ENCODE data around the gene SLC41A3. TPM values are rescaled to one million over a fixed set of nuclear protein-coding genes. Genes with fewer than 3 reads are reported as not detected.

The SLC41A3 gene
- total RNA-seq, 1 experiment from 2014 or later, result 35.5 TPM

DNA sequence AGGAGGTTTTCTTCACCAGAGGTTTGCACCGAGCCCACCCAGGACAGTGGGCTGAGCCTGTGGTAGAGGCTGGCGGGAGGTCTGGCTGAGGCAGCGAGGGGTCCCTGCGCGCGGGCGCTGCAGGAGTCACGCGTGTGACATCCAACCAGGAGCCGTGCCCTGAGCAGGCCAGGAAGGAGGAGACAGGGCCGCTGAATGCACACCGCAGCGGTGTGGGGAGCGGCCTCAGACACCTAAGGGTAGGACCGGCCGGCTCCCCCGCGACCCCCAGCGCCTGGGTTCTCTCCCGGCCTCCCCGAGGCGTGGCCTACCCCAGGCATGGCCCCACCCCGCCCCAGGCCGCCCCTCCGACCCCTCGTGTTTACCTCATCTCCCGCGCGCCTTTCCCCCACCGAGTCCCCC, 412 bp downstream of the SLC41A3 start:
- Mint-ChIP-seq H3K9me3 (peaks cover 33 to 34% of the 10 kb centered on the region in 2 experiments), H3K36me3 (ENCODE audit: insufficient read depth in 1 of 3, low read depth in 3 of 3) (peaks cover 3 to 43% (median 16%) of the 10 kb centered on the region in 3 experiments; a peak in 6 of 7 replicates), H3K27ac (no peak overlapping the region), H3K4me1 (peaks cover 9 to 21% of the 10 kb centered on the region in 2 experiments), H3K4me3 (peak overlapping the region; percentile 71 to 89), H3K27me3 (ENCODE audit: low read depth) (no peaks in the 10 kb centered on the region)
- Histone ChIP-seq H4K5ac (ENCODE audit: insufficient read length, low read depth, low read length) (no peak overlapping the region), H3K79me2 (ENCODE audit: insufficient read depth, low read length) (no peaks in the 10 kb centered on the region), H3K4me1 (ENCODE audit: insufficient read depth, low read length) (no peaks in the 10 kb centered on the region), H3K18ac (ENCODE audit: insufficient read length, low read depth, low read length) (peak overlapping the region; percentile 65), H2BK15ac (ENCODE audit: low read depth, low read length) (no peak overlapping the region), H2BK12ac (ENCODE audit: insufficient read length, low read depth, low read length) (no peak overlapping the region), H3K56ac (ENCODE audit: insufficient read length, low read depth, low read length) (no peak overlapping the region), H2AK5ac (ENCODE audit: insufficient read length, low read length) (no peak overlapping the region), H3K27ac (ENCODE audit: insufficient read length, low read depth, low read length) (no peak overlapping the region), H3K27me3 (ENCODE audit: insufficient read depth, low read length) (no peaks in the 10 kb centered on the region), H2BK120ac (ENCODE audit: low read depth, low read length, poor library complexity, severe bottlenecking) (no peak overlapping the region), H2BK20ac (ENCODE audit: low read depth, low read length, poor library complexity, severe bottlenecking) (no peak overlapping the region), H3T11ph (ENCODE audit: low read length) (no peak overlapping the region), H2AFZ (ENCODE audit: low read length) (no peak overlapping the region), H3K23ac (ENCODE audit: insufficient read length, low read depth, low read length) (no peak overlapping the region), H3K79me1 (ENCODE audit: insufficient read depth, low read depth, low read length, poor library complexity, severe bottlenecking) (no peaks in the 10 kb centered on the region), H3K9me3 (ENCODE audit: control insufficient read depth, low read depth, low read length) (no peaks in the 10 kb centered on the region), H3K9ac (ENCODE audit: extremely low read depth, insufficient read length, low read length) (peak overlapping the region; percentile 25), H4K8ac (replicated peaks; ENCODE audit: insufficient read length, low read depth, low read length) (no peak overlapping the region), H3K14ac (ENCODE audit: insufficient read depth, low read length) (no peak overlapping the region), H3K23me2 (ENCODE audit: insufficient read length, low read depth, low read length, poor library complexity, severe bottlenecking) (peaks cover 3% of the 10 kb centered on the region), H2BK5ac (ENCODE audit: insufficient read length, low read length) (no peak overlapping the region), H4K91ac (ENCODE audit: insufficient read length, low read depth, low read length) (no peak overlapping the region), H3K4me2 (ENCODE audit: insufficient read depth, insufficient read length, low read length) (peak overlapping the region; percentile 81), H3K4ac (ENCODE audit: low read depth, low read length) (no peak overlapping the region), H4K20me1 (ENCODE audit: control insufficient read depth, insufficient read depth, insufficient read length) (no peaks in the 10 kb centered on the region)
- peak; percentile 56 for DNase-seq
- TF ChIP-seq, protein P1, sequence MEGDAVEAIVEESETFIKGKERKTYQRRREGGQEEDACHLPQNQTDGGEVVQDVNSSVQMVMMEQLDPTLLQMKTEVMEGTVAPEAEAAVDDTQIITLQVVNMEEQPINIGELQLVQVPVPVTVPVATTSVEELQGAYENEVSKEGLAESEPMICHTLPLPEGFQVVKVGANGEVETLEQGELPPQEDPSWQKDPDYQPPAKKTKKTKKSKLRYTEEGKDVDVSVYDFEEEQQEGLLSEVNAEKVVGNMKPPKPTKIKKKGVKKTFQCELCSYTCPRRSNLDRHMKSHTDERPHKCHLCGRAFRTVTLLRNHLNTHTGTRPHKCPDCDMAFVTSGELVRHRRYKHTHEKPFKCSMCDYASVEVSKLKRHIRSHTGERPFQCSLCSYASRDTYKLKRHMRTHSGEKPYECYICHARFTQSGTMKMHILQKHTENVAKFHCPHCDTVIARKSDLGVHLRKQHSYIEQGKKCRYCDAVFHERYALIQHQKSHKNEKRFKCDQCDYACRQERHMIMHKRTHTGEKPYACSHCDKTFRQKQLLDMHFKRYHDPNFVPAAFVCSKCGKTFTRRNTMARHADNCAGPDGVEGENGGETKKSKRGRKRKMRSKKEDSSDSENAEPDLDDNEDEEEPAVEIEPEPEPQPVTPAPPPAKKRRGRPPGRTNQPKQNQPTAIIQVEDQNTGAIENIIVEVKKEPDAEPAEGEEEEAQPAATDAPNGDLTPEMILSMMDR (conservative IDR thresholded peaks at IDR 0.05), result no peak
- WGBS (ENCODE audit: extremely low coverage, insufficient read length, low lambda C conversion rate), result no CpG with 5 or more reads among the region's 30 CpGs
